PC-9 (cell line): ENCODE data around the gene ITPR3. TPM values are rescaled to one million over a fixed set of nuclear protein-coding genes. Genes with fewer than 3 reads are reported as not detected.

Experiments used
- BruUV-seq: library from RNA; stranded (reverse); fragments of 400-500 nt; replicated peaks from 2 replicates; lab custom pipeline; 2021; lab: Mats Ljungman, UMichigan
- CTCF ChIA-PET: fragments of 300-600 bp; sonication (Branson Sonifier 250); formaldehyde crosslinking; loops from one replicate; lab custom pipeline; 2022; ENCODE audit warnings: antibody characterized with exemption; lab: Charles Lee
- POLR2A ChIA-PET: fragments of 300-600 bp; sonication (Branson Sonifier 250); formaldehyde crosslinking; loops from one replicate; lab custom pipeline; 2022; ENCODE audit warnings: antibody characterized with exemption; ENCODE audit not compliant: unreplicated experiment; lab: Charles Lee
- DNase-seq, 2 experiments: peaks; one replicate each; pipeline versions ENCODE4 v3.0.0 to v3.0.0-alpha.2; 2015 to 2022; ENCODE audit warnings: mixed read lengths in 1 of 2
- H2AFZ ChIP-seq: fragments of 200-600 bp; sonication (generic); 2 replicates; pipeline ENCODE4 v1.8.1; 2017; ENCODE audit warnings: antibody characterized with exemption
- H3F3A ChIP-seq: fragments of 200-600 bp; sonication (generic); 2 replicates; pipeline ENCODE4 v1.8.1; 2017; ENCODE audit warnings: antibody characterized with exemption, mild to moderate bottlenecking, low read depth; ENCODE audit not compliant: insufficient read depth
- H3K27ac ChIP-seq: fragments of 200-600 bp; sonication (generic); 2 replicates; pipeline ENCODE4 v1.6.1; 2016; ENCODE audit warnings: mixed run types
- H3K27me3 ChIP-seq: fragments of 200-600 bp; sonication (generic); 2 replicates; pipeline ENCODE4 v1.6.1; 2016; ENCODE audit warnings: low read depth, mixed run types; ENCODE audit not compliant: insufficient read depth
- H3K36me3 ChIP-seq: fragments of 200-600 bp; sonication (generic); 2 replicates; pipeline ENCODE4 v1.6.1; 2016; ENCODE audit warnings: low read depth, mixed run types
- H3K4me1 ChIP-seq: fragments of 200-600 bp; sonication (generic); replicated peaks from 2 replicates; pipeline ENCODE4 v1.6.1; 2016; ENCODE audit warnings: mixed run types; ENCODE audit not compliant: insufficient read depth
- H3K4me2 ChIP-seq: fragments of 200-600 bp; sonication (generic); 2 replicates; pipeline ENCODE4 v1.6.1; 2017; ENCODE audit warnings: mixed run types
- H3K4me3 ChIP-seq: fragments of 200-600 bp; sonication (generic); 2 replicates; pipeline ENCODE4 v1.6.1; 2016; ENCODE audit warnings: mixed run types
- H3K79me2 ChIP-seq: fragments of 200-600 bp; sonication (generic); 2 replicates; pipeline ENCODE4 v1.6.1; 2017; ENCODE audit warnings: low read depth, mixed run types
- H3K9me2 ChIP-seq: fragments of 200-600 bp; sonication (generic); 2 replicates; pipeline ENCODE4 v1.8.1; 2017; ENCODE audit warnings: mild to moderate bottlenecking; ENCODE audit not compliant: insufficient read depth
- H3K9me3 ChIP-seq: fragments of 200-600 bp; sonication (generic); 2 replicates; pipeline ENCODE4 v1.8.1; 2016; ENCODE audit warnings: low read depth; ENCODE audit not compliant: insufficient read depth
- H4K20me1 ChIP-seq: fragments of 200-600 bp; sonication (generic); 2 replicates; pipeline ENCODE4 v1.8.1; 2017; ENCODE audit not compliant: insufficient read depth
- EZH2 ChIP-seq: fragments of 200-600 bp; sonication (generic); IDR thresholded peaks from 2 replicates; pipeline ENCODE4 v1.8.0; 2017; ENCODE audit warnings: antibody characterized with exemption, low read depth
- intact Hi-C: fragments of 100-400 bp; cut with micrococcal nuclease; formaldehyde crosslinking; loops from one replicate; pipeline ENCODE4 v1.10.0; 2022; ENCODE audit not compliant: unreplicated experiment
- total RNA-seq: library from RNA; stranded (reverse); gene quantifications from 2 replicates; pipeline ENCODE4 v1.2.3, GENCODE V29; 2021
- TF ChIP-seq, protein P1 (sequence below): fragments of 200-600 bp; sonication (generic); conservative IDR thresholded peaks from 2 replicates; pipeline ENCODE4 v1.6.1; 2017; ENCODE audit warnings: mixed run types, antibody characterized with exemption, mild to moderate bottlenecking, moderate library complexity

The ITPR3 gene
- total RNA-seq, 1 experiment from 2014 or later, result 86.9 TPM

DNA sequence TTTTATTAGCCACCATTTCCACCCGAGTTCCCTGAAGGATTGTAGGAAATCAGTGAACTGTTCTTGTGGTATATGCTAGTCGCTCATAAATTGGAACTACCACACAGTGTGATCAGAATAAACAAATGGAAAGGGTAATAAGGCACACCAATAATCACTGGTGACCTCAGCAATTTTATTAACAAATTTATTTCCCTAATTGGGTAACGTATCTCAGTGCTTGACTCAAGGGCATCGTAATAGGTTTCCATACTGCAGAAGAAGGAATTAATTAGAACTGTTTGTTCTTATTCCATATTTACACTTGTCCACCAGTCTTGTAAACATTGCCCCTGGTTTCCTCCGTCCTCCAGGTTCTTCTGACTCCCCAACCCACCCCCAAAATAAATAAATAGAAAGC lies 100.4 kb downstream of the ITPR3 start:
- no peaks in the 10 kb centered on the region for H3K9me3 ChIP-seq
- H4K20me1 ChIP-seq, result no peaks in the 10 kb centered on the region
- peaks cover 27% of the 10 kb centered on the region for H3F3A ChIP-seq
- no peak overlapping the region for H3K4me3 ChIP-seq
- no peak overlapping the region for H3K27ac ChIP-seq
- no peak overlapping the region for H2AFZ ChIP-seq
- CTCF ChIA-PET, result no interaction called here
- no peaks in the 10 kb centered on the region for H3K36me3 ChIP-seq
- intact Hi-C loops, result no loop called here
- no peak for DNase-seq
- H3K27me3 ChIP-seq, result no peaks in the 10 kb centered on the region
- H3K9me2 ChIP-seq, result no peaks in the 10 kb centered on the region
- no peak for TF ChIP-seq EZH2
- TF ChIP-seq, protein P1, sequence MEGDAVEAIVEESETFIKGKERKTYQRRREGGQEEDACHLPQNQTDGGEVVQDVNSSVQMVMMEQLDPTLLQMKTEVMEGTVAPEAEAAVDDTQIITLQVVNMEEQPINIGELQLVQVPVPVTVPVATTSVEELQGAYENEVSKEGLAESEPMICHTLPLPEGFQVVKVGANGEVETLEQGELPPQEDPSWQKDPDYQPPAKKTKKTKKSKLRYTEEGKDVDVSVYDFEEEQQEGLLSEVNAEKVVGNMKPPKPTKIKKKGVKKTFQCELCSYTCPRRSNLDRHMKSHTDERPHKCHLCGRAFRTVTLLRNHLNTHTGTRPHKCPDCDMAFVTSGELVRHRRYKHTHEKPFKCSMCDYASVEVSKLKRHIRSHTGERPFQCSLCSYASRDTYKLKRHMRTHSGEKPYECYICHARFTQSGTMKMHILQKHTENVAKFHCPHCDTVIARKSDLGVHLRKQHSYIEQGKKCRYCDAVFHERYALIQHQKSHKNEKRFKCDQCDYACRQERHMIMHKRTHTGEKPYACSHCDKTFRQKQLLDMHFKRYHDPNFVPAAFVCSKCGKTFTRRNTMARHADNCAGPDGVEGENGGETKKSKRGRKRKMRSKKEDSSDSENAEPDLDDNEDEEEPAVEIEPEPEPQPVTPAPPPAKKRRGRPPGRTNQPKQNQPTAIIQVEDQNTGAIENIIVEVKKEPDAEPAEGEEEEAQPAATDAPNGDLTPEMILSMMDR, result no peak
- peak overlapping the region; percentile 42 for H3K4me2 ChIP-seq
- BruUV-seq, result no TSS peak
- H3K79me2 ChIP-seq, result no peaks in the 10 kb centered on the region
- POLR2A ChIA-PET, result interaction anchor here (0.6 to 0.8 kb wide), 2 partner anchors 155 to 242 kb away, joined by 5 to 31 read pairs; no protein-coding TSS in a partner anchor
- peaks cover 54% of the 10 kb centered on the region for H3K4me1 ChIP-seq

DNA sequence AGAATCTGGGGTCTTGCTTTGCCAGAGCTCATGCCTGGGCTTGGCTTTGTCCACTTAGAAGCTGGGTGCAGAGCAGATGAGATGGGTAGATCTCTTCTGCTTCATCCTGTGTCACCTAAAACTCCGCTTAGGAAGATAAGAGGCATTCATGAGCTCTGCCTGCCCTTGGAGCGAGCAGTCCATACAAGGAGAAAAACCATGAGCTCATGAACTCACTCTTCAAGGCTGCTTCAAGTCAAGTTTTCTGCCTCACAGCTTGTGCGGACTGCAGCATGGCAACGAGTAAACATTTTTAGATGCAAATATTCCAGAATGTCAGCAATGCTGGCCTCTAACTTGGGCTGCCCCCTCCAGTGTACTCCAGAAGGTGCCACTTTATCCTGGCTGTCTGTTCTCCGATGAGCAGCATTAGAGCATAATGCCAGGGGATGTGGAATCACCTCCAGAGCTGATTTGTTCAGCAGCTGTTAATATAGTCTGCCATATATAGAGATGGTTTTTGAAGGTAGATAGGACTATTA lies 101.0 kb downstream of the ITPR3 start:
- POLR2A ChIA-PET, result interaction anchor here (0.6 to 0.8 kb wide), 3 partner anchors 9 to 242 kb away, joined by 3 to 31 read pairs (median 5); no protein-coding TSS in a partner anchor
- no TSS peak for BruUV-seq

DNA sequence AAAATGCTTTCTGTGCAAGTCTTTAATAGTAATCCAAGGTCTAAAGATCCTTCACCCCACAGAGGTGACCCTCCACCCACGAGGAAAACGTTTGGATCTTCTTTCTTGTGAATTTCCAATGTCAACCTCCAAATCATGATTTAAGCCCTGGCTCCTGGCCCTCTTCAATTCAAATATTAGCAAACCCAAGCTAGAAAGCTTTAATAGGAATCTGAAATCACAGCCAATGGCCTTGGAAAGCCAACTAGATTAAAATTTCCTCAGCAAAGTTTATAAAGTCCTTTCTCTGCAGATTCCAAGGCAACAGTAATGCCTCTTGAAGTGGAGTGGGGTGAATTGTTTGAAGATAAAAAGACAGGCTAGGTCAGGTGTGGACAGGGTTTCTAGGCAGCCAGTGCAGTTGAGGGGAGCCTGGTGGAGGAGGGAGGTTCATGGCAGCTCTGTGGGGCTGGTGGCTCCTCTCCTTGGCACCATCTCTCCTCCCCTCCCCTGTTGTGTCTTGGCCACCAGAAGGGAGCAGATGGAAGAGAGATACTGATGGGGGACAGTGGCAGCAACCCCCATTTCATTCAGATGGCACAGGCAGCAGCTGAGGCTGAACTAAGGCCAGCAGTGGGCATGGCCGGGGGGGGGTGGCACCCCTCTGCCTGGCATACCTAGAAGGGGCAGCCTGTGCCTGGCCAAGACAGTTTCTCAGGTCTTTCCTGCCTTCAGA lies 102.4 kb downstream of the ITPR3 start:
- Histone ChIP-seq H4K20me1 (no peaks in the 10 kb centered on the region), H3K4me3 (no peak overlapping the region), H3K9me2 (no peaks in the 10 kb centered on the region), H3K27me3 (no peaks in the 10 kb centered on the region), H3F3A (peaks cover 9% of the 10 kb centered on the region; the same call in 1 of the 2 replicates), H2AFZ (no peak overlapping the region), H3K4me2 (no peak overlapping the region), H3K79me2 (no peaks in the 10 kb centered on the region), H3K4me1 (peaks cover 33% of the 10 kb centered on the region), H3K27ac (no peak overlapping the region), H3K36me3 (no peaks in the 10 kb centered on the region), H3K9me3 (no peaks in the 10 kb centered on the region)
- no TSS peak for BruUV-seq
- POLR2A ChIA-PET, result no interaction called here
- no peak for DNase-seq
- CTCF ChIA-PET, result no interaction called here
- no peak for TF ChIP-seq EZH2
- TF ChIP-seq, protein P1, result no peak
- intact Hi-C loops, result no loop called here

More for the DNA sequence above, 101.0 kb downstream of the ITPR3 start:
- Histone ChIP-seq H3K4me2 (no peak overlapping the region), H3K36me3 (no peaks in the 10 kb centered on the region), H3K79me2 (no peaks in the 10 kb centered on the region), H4K20me1 (no peaks in the 10 kb centered on the region), H3F3A (peaks cover 22% of the 10 kb centered on the region), H3K4me3 (no peak overlapping the region), H2AFZ (no peak overlapping the region), H3K9me2 (no peaks in the 10 kb centered on the region), H3K9me3 (no peaks in the 10 kb centered on the region), H3K27me3 (no peaks in the 10 kb centered on the region), H3K27ac (no peak overlapping the region), H3K4me1 (peaks cover 47% of the 10 kb centered on the region)
- DNase-seq, result no peak
- CTCF ChIA-PET, result interaction anchor here (0.5 kb wide), 1 partner anchor 11 kb away, joined by 3 read pairs; no protein-coding TSS in a partner anchor
- intact Hi-C loops, result no loop called here
- TF ChIP-seq EZH2, result no peak
- TF ChIP-seq, protein P1, result no peak
